GM21528 (cell line): ENCODE measurements around the gene UBXN6.

Source experiments
- ATAC-seq: cut with Tn5 transposase; IDR thresholded peaks from one replicate; pipeline ENCODE4 v1.9.1; 2021; ENCODE audit warnings: mild to moderate bottlenecking, moderate library complexity; ENCODE audit not compliant: unreplicated experiment, low FRiP score

The UBXN6 gene

DNA sequence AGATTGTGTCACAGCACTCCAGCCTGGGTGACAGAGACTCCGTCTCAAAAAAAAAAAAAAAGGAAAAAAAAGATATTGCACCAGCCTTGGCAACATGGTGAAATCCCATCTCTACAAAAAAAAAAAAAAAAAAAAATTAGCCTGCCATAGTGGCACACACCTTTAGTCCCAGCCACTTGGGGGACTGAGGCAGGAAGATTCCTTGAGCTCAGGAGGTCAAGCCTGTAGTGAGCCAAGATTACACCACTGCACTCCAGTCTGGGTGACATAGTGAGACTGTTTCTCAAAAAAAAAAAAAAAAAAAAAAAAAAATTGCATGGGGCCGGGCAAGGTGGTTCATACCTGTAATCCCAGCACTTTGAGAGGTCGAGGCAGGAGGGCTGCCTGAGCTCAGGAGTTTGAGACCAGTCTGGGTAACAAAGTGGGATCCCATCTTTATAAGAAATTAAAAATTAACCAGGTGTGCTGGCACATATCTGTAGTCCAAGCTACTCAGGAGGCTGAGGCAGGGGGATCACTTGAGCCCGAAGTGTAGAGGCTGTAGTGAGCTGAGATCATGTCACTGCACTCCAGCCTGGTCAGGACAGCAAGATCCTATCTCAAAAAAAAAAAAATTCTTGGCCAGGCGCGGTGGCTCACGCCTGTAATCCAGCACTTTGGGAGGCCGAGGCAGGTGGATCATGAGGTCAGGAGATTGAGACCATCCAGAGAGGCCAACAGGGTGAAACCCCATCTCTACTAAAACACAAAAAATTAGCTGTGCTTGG, 7.4 kb upstream of the UBXN6 start:
- ATAC-seq: no peak

DNA sequence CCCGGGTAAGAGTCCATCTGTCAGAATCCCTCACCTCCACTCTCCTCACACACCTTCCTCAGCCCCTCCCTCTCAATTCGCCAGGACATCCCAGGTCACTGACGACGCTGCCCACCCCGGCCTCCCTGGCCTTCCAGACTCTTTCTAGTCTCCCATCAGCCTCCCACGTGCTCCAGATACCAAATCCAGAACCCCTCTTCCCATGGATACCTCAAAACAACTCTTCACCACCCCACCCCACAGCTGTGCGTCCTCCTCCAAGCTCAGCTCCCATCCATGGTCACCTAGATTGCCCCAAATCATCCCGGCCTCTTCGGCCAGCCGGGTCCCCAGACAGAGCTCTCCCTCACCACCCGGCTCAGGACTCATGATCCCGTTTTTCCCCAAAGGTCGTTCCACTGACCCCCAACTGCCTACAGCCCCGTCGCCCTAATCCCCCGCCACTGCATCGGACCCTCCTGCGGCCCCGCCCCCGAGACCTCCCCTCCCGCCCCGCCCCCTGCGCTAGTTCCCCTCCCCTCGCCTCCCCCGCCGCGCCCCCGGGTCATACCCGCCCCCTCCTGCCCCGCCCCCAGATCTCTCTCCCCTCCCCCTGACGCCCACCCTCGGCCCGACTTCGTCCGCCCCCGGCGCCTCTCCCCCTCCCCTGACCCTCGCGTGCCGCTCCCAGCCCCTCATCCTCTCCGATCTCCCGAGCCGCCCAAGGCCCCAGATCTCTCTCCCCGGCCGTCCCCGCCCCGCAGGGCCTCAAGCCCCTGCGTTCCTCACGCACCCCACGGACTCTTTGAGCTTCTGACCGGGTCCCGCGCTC, 546 bp downstream of the UBXN6 start:
- no peak for ATAC-seq

DNA sequence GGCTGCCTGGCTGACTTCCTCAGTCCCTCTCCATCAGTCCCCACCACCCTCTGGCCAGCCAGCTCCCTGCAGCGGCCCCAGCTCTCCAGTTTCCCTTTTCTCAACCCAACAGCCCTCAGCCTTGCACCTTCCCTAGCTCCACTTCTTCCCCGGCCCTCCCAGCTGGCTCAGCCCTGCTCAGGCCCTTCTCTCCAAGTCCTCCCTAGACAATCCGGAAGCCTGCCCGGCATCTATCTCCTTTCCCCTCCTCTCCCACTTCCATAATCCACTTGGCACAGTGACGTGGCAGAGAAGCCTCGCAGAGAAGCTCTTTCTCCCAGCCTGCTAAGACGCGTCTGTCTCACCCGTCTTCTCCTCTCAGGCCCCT, 1.1 kb downstream of the UBXN6 start:
- ATAC-seq: no peak

DNA sequence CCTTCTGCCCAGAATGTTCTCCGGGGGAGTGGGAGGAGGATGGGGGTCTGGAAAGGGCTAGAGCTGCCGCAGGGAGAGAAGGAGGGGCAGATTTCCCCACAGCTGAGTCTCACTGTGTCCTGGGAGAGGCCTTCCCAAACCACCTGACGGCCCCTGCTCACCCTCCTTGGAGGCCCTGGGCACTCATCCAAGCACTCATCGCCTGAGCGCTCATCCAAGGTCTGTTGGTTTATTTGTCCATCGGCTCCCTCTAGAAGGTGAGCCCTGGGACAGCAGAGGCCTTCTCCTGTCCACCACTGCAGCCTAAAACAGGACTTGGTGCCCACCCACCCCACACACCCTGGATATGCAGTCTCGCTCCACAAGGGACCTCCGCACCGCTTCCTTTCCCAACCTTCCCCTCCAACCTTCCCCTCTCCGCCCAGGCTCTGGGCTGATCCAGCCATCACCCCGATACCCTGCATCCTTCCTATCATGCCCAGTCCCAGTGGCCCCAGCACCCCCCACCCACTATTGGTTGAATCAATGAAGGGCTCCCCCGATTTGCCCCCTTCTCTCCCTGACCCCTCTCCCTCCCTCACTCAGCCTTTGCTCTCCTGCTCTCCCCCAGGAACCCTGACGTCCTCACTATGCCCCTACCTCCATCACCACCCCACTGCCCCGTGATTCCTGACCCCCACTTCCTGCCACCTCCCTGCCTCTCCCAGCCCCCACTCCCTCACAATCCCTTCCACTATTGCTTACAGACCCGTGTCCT, 1.7 kb downstream of the UBXN6 start:
- ATAC-seq: no peak

DNA sequence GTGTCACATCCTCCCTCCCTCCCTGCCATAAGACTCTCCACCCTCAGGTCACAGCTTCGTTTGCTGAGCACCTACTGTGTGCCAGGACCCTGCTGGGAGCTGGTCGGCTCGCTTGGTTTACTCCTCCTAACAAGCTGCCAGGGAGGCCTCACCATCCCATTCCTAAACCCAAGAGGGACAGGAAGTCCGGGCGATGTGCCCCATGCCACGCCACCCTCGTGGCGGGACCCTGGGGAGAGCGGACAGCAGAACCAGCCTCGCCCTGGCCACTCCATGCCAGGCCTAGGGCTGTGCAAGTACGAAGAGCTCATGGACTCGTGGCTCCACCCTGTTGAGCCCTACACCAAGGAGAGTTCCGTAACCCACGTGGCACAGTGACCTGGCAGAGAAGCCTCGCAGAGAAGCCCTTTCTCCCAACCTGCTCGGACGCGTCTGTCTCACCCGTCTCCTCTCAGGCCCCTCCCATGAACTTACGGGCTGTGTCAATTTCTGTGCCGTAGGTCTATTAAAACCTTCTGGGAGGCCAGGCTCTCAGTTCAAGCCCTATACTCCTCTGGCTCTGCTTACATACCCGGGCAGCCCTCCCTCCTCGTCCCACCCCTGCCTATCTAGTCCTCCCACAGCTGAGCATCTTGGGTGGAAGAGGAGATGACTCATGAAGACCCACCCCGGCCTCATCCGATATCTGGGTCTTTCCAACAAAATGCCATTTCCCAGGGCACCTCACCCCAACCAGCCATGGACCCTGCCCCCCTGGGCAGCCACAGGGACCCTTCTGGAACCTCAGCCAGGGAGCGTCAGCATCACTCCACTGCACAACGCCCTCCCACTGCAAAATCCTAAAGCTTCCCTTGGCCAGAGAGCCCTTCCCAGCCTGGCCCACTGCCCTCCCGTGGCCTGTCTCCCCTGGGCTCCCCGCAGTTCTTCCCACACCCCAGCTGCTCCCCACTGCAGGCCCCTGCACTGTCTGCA, 2.6 kb downstream of the UBXN6 start:
- ATAC-seq: no peak

DNA sequence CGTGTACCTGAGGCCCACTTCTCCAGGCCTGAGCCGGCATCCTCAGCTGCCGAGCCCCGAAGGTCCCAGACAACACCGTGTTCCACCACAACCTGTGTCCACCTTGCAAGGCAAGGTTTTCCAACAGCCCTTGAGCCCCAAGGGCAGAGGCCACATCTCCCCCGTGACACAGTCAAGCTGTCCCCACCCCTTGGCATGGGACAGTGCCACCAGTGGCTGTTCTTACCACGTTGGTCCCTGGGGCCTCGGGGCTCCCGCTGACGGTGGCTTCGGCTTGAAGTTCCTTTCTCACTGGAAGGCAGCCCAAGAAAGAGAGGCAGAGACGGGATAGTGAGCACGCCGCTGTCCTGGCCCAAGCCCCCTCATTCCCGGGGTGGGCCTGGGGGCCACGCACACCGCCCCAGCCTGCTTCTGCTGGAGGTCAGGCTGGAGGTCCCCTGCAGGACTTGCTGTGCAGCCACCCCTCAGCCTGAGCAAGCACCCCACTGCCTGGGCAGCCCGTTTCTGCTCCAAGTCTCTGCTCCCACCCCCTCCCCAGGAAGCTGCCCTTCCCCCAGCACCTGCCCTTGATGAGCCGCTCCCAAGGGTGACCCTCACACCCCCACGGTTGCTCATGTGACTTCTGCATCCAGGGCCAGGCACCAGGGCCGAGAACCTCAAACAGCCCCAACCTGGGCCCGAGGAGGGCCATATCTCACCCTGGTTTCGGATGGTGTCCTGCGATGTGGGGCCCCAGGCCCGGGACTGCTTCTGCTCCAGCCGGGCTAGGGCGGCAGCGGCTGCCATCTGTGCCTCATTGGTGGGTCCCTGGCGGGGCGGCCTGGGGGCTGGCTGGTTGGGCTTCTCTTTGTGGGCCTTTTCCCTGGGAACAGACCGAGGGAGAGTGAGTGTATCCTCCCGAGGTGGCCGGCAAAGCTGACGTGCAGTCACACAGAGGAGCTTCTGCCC, 4.1 kb downstream of the UBXN6 start:
- ATAC-seq: no peak

DNA sequence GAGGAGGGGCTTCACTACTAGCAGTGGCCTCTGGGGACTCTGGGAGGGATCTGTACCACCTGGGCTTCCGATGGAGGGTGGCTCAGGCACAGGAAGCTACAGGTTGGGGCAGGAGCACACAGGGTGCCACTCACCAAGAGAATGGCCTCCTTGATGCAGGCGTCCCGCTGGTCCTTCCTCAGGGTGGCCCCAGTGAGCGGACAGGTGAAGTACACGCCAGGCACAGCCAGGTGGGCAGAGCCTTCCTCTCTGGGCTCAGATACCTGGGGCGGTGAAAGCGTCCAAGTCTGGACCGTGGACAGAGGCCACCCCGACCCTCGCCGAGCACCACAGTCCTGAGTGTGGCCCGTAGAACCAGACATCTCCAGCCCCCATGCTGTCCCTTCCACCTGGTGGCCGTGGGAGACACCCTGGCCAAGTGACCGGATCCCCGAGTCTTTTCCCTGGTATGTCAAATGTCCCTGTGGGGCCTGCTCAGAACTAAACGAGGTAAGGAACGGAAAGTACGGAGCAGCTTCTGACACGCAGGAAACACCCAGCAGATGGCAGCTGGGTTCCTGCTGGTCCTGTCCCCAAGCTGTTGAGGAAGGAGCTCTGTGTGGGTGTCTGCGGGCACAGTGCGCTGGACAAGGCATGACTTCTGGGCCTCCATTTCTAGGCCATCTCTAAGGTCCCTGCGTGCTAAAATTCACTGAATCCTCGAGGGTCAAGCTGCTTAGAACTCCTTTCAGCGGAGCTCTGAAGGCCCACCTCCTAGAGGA, 5.2 kb downstream of the UBXN6 start:
- no peak for ATAC-seq

DNA sequence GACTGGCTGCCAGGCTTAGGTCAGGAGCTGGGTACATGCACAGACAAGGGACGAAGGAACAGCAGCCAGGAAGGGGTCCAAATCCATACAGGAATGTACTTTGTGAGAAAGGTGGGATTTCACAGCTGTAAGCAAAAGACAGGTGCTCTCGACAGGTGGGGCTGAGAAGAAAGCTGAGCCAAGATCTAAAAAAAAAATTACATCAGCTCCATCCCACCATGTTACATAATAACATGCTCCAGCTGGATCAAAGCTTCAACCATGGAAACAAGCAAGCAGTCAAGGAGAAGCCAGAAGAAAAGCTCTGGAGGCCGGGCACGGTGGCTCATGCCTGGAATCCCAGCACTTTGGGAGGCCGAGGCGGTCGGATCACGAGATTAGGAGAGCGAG, 8.0 kb downstream of the UBXN6 start:
- no peak for ATAC-seq

DNA sequence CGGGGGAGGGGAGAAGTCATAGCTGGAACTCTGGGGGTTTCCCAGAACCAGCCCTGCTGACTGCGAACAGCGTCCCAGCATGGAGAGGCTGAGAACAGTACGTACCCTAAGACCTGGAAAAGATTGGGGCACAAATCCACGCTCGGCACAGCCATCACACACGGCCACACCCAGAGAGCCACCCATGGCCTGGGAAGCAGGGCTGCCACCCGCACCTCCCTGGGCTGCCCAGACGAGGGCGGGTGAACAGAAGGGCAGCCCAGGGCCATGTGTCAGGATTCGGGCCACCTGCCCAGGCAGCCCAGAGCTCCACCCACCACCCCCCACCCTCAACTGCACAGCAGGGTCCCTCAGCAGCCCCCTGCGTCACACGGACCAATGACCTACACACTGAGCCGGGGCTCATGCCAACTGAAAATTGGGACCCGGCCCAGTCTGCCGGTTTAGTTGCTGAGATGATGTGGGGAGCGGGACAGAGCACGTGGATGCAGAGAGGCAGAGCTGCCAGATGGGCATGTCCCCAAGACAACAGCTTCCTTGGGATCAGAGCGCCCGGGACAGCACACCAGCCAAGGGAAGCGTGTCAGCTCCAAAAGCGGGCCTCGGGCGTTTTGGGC, 8.5 kb downstream of the UBXN6 start:
- ATAC-seq: no peak

DNA sequence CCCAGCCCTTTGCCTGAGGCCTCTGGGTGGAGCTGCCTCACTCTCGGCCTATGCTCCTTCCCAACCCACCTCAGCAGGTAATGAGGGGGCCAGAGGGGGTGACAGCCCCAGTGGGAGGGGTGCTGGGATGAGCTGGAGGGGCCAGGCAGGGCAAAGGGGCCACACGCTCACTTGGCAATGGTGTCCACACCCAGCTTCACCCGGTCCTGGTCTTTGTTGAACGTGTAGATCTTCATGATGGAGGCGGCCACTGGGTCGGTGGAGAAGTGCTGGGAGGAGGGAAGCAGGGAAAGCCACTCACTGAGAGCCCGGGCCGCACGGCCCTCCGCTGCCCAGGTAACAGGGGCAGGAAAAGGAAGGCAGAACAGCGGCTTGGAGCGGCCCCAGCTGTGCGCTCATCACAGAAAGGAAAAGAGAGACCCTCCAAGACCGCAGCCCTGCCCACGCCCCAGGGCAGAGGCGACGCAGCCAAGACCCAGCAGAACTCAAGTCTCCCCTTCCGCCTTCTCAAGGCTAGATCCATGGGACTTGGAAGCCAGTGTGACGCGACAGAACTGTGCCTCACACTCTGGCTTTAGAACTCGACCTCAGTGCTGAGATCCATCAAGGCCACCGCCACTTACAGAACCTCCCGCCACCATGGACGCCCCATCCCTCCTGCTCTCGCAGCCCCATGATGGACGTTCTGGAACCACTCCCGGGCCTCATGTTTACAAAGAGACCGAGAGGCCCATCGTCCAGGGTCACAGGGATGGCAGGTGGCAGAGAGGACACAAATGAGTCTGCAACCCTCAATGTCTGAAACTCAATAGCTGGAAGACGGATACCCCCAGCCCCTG, 9.2 kb downstream of the UBXN6 start:
- ATAC-seq: no peak

DNA sequence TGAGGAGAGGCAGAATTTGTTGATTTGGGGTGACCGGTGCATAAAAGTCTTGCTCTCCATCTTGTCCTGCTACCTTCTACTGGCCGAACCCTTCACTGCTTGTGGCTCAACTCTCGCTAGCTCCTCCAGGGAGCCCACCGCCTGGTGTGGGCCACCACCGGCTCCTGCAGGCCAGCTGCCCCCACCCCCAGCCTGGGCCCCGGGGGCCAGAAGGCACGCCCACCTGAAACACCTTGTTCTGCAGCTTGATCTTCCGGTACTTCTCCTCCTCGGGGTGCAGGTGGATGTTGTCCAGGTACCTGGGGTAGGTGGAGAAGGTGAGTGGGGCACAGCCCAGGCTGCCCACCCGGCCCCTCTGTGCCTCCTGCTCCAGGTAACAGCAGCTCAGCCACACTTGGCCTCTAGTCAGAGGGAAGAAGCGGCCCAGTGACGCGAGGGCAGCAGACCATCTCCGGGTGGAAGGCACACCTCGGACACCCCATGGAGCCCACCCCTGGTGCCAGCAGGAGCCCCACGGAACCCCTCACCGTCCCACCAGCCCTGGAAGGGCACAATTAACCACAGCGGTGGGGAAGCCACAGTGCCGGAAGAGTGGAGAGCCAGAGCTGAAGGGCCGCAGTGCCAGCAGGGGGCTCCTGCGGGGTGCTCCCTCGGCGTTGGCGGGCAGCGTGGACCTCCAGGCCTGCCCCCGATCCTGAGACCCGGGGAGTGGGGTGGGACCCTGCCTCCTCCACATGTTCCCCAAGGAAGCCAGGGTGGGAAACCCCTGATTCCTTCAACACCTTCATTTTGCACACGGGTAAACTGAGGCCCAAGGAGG, 10.1 kb downstream of the UBXN6 start:
- ATAC-seq: no peak

DNA sequence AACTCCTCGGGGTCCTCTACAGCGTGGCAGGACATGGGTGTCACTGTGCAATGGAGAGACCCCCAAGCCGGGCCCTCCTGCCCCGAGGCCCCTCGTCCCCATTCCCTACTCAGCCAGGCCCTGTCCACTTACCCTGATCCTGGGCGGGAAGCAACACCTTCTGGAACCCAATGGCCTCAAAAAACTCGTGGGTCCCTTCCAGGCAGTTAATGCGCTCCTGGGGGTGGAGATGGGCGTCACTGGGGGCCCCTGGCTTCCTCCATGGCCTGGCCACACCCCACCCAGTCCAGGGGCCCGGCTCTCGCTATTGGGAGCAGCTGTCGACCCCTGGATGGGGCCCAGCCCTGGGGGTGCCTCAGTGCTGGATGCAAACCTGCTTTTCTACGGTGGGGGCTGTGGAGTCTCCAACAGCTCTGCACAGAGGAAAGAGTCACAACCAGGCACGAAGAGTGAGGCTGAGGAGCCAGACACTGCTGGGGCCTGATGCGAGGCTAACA, 10.8 kb downstream of the UBXN6 start:
- no peak for ATAC-seq

DNA sequence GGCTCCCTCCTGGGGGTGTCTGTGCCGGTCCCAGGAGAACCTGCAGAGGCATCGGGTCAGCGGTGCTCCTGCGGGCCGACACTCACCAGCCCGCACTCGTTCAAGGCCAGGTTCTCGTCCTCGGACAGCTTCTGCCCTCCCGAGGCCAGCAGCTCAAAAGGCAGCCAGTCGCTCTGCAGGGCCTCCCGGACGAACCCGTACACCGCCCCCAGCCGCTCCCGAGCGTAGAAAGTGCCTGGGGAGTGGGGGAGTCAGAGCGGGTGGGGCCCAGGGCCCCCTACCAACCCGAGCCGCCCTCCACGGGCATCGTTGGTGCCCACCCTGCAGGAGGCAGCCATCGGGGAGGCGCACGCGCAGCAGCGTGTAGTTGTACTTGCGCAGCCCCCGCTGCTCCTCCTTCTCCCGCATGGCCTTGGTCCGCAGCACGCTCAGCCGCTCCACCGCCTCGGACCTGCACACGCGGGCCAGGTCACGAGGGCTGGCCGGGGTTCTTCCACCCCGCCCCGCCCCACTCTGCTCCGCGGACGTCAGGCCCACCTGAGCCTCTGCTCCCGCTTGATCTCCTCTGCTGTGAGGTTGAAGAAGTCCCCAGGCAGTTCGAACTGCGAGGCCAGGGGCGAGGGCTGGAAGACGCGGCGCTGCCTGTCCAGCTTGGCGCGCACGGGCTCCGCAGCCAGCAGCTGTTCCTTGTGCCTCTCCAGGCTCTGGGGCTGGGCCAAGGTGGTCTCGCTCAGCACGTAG, 11.5 kb downstream of the UBXN6 start:
- no peak for ATAC-seq

DNA sequence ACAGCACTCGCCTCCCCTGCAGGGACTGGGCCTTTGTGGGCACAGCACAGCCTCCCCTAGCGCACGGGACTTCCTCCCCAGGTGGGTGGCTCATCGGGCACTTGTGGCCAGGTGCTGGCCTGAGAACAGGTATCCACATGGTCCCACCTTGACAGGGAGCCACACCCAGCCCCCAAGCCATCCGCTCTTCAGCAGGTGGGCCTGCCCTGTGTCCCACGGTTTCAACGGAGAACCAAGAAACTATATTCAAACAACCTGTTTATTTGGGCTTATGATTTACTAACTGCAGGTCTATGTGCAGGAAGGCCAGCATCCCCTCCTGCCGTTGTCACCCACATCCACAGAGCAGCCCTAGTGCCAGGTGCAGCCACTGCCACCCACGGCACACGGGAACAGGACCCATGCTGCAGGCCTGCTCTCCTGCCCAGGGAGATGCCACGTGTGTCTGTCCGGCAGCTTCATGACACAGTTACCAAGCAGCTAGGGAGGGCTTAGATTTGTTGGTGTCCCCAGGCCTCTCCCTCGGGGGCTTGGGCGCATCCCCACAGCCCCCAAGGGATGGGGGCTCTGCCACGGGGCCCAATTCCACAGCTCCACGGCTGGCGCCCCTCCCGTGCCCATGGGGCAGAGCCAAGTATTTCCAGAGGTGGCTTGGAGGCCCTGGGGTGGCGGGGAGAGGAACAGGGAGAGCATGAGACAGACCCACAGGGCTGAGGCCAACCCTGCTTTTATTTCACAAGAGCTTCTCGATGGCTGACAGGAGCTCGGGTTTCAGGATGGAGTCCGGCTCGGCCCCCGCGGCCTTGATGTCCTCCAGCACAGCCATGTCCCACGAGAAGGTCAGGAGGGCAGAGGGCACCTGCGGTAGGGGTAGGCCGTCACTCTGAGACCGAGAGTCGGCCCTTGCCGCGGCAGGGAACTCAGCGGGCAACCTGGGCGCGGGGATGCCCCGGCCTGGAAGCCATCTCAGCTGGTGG, 12.5 kb downstream of the UBXN6 start:
- no peak for ATAC-seq
